HCT116 (cell line): ENCODE measurements around the gene AUTS2.

Source experiments
- CTCF ChIP-seq, 3 experiments: fragments of 200-600 bp in 1 of 3; sonication (generic) in 1 of 3; IDR thresholded peaks in 2 of 3; conservative IDR thresholded peaks in 1 of 3; 2 replicates each; pipeline ENCODE4 v1.5.1; 2012 to 2017; ENCODE audit warnings: low read depth in 2 of 3, low read length in 2 of 3, antibody characterized with exemption in 1 of 3, borderline replicate concordance in 1 of 3, control low read depth in 1 of 3, mild to moderate bottlenecking in 1 of 3, mixed read lengths in 1 of 3, mixed run types in 1 of 3, moderate library complexity in 1 of 3; ENCODE audit not compliant: insufficient read depth in 1 of 3
- ELF1 ChIP-seq: IDR thresholded peaks from 2 replicates; pipeline ENCODE4 v1.6.1; 2012; ENCODE audit warnings: low read depth, borderline replicate concordance
- EZH2phosphoT487 ChIP-seq: fragments of 200-600 bp; IDR thresholded peaks from 2 replicates; pipeline ENCODE4 v1.6.1; 2018; ENCODE audit warnings: antibody characterized with exemption, borderline replicate concordance
- MAX ChIP-seq: IDR thresholded peaks from 2 replicates; pipeline ENCODE4 v1.6.1; 2012
- POLR2A ChIP-seq: IDR thresholded peaks from 2 replicates; pipeline ENCODE4 v1.7.0; 2011; ENCODE audit warnings: borderline replicate concordance; ENCODE audit not compliant: insufficient read depth, insufficient read length; ENCODE audit errors: extremely low read depth
- REST ChIP-seq: IDR thresholded peaks from 2 replicates; pipeline ENCODE4 v1.6.1; 2012; ENCODE audit warnings: low read depth
- SP1 ChIP-seq: IDR thresholded peaks from 2 replicates; pipeline ENCODE4 v1.6.1; 2012; ENCODE audit warnings: low read depth
- ZFX ChIP-seq: fragments of 450-650 bp; IDR thresholded peaks from 2 replicates; pipeline ENCODE4 v1.6.1; 2017
- ZNF274 ChIP-seq: fragments of 200-500 bp; sonication (Bioruptor generic); IDR thresholded peaks from 2 replicates; pipeline ENCODE4 v1.6.1; 2014; ENCODE audit warnings: mild to moderate bottlenecking, low read depth, low read length, inconsistent platforms

GRCh38 chr7:69722843-69723242 is 124.6 kb downstream of the AUTS2 start:
- TF ChIP-seq POLR2A (no peak), EZH2phosphoT487 (no peak), MAX (no peak), CTCF (IDR thresholded peaks at IDR 0.05 in 2 of 3, conservative IDR thresholded peaks at IDR 0.05 in 1 of 3; ENCODE audit: borderline replicate concordance in 1 of 3, insufficient read depth in 1 of 3, low read depth in 2 of 3, low read length in 2 of 3) (no peak), ELF1 (no peak), ZNF274 (no peak), ZFX (no peak), REST (no peak), SP1 (no peak)
